GM12891 (cell line): Measurements from ENCODE around the gene RDH13.

Experiments
- PAX5 ChIP-seq: IDR thresholded peaks from 2 replicates; pipeline ENCODE4 v1.6.1; 2011; ENCODE audit warnings: low read length, moderate library complexity, mild to moderate bottlenecking; ENCODE audit not compliant: insufficient read depth, severe bottlenecking
- POLR2A ChIP-seq: IDR thresholded peaks from 2 replicates; pipeline ENCODE4 v1.6.1; 2011; ENCODE audit warnings: low read depth, low read length, control low read depth
- POLR2AphosphoS5 ChIP-seq: IDR thresholded peaks from 2 replicates; pipeline ENCODE4 v1.6.1; 2011; ENCODE audit warnings: low read depth, low read length, control low read depth
- POU2F2 ChIP-seq: IDR thresholded peaks from 2 replicates; pipeline ENCODE4 v1.6.1; 2011; ENCODE audit warnings: low read depth, mild to moderate bottlenecking, control low read depth, low read length, moderate library complexity
- SPI1 ChIP-seq: IDR thresholded peaks from 2 replicates; pipeline ENCODE4 v1.6.1; 2011; ENCODE audit warnings: low read depth, low read length, control low read depth
- TAF1 ChIP-seq: IDR thresholded peaks from 2 replicates; pipeline ENCODE4 v1.6.1; 2011; ENCODE audit warnings: low read depth, low read length, control low read depth

GRCh38 chr19:55101261-55101660 is 38.3 kb upstream of the RDH13 start:
- TF ChIP-seq POLR2AphosphoS5 = no peak
- no peak for TF ChIP-seq SPI1
- TF ChIP-seq POLR2A = no peak
- no peak for TF ChIP-seq TAF1
- no peak for TF ChIP-seq PAX5
- no peak for TF ChIP-seq POU2F2
